Left lung (tissue), 10 donors: ENCODE measurements around the gene BACH2. TPM values are rescaled to one million over a fixed set of nuclear protein-coding genes. Genes with fewer than 3 reads are reported as not detected.

ENCODE experiments used
- ATAC-seq: fragments of 200-7000 bp; cut with Tn5 transposase; one replicate; pipeline ENCODE4 v1.9.1; 2020; ENCODE audit warnings: moderate library complexity
- DNase-seq, 4 donors: peaks; one replicate each; pipeline ENCODE4 v3.0.0-alpha.2; 2013 to 2020
- H3K27ac ChIP-seq, 2 donors: fragments of 200-600 bp; sonication (generic) in 1 of 2; one replicate each; pipeline versions ENCODE4 v1.5.0 to v1.8.0; 2020 to 2021
- H3K27me3 ChIP-seq, 2 donors: fragments of 200-600 bp; sonication (generic) in 1 of 2; one replicate each; pipeline versions ENCODE4 v1.5.0 to v1.8.0; 2020 to 2021
- H3K36me3 ChIP-seq, 2 donors: fragments of 200-600 bp; sonication (generic) in 1 of 2; one replicate each; pipeline versions ENCODE4 v1.5.0 to v1.8.0; 2020 to 2021
- H3K4me1 ChIP-seq, 2 donors: fragments of 200-600 bp; one replicate each; pipeline ENCODE4 v1.8.0; 2021
- H3K4me3 ChIP-seq, 2 donors: fragments of 200-600 bp; sonication (generic) in 1 of 2; one replicate each; pipeline versions ENCODE4 v1.5.0 to v1.8.0; 2020 to 2021; ENCODE audit warnings: mild to moderate bottlenecking in 1 of 2
- H3K9me3 ChIP-seq, 2 donors: fragments of 200-600 bp; sonication (generic) in 1 of 2; one replicate each; pipeline versions ENCODE4 v1.5.0 to v1.8.0; 2020 to 2021
- intact Hi-C, 2 donors: fragments of 100-400 bp; cut with DNase I; formaldehyde crosslinking; loops; one replicate each; pipeline versions ENCODE4 v1.11.2 to v1.14.2; 2022
- polyA plus RNA-seq, 6 donors: library from polyadenylated mRNA; unstranded; fragments of 120-200 nt; gene quantifications; one replicate each; pipeline ENCODE4 v1.2.1, GENCODE V29; 2013; ENCODE audit not compliant: insufficient read length in 6 of 6
- total RNA-seq, 2 donors: library from RNA; stranded (reverse); fragmentation: NEBNext Ultra II Directional; extraction: Animal tissue kit (Norgen Biotek cat#: 25700); gene quantifications; one replicate each; pipeline ENCODE4 v1.2.1, GENCODE V29; 2021
- TF ChIP-seq, protein P1 (sequence below), 2 donors: fragments of 200-600 bp; sonication (generic) in 1 of 2; IDR thresholded peaks; one replicate each; pipeline versions ENCODE4 v1.5.0 to v1.8.0; 2021; ENCODE audit warnings: antibody characterized with exemption in 2 of 2
- donor health status: DM: no; HTN: yes; CAD: no.
- donor health status: DM: no; HTN: no; CAD: no.

The BACH2 gene
- total and polyA plus RNA-seq, 8 donors: 3.8 to 10.6 (median 8.9) TPM

DNA sequence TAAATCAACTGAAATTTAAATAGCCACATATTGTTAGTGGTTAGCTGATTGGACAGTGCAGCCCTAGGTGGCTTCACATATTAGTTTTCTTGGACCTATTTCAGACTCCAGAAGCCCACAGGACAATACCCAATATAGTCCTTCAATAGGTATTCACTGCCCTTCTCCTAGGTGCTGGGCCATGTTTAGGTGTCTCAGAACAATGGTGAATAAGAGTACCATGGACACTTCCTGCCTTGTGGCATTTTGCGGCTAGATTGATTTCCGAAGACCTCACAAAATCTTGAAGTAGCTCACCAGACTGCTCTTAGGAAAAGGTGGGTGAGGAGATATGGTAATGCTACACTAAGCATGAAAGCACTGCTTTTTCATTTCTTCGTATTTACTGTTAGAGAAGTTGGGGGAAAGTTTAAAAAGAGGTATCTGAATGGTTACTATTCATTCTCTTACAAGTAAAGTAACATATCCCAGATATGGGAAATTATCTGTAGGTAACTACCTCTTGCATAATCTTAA lies 203.0 kb downstream of the BACH2 start:
- Histone ChIP-seq H3K36me3 (no peaks in the 10 kb centered on the region), H3K4me3 (no peak overlapping the region), H3K4me1 (peaks cover 0 to 22% of the 10 kb centered on the region in 2 donors), H3K9me3 (no peaks in the 10 kb centered on the region), H3K27me3 (no peaks in the 10 kb centered on the region), H3K27ac (no peak overlapping the region)
- ATAC-seq (no peak), DNase-seq (no peak)
- TF ChIP-seq, protein P1, sequence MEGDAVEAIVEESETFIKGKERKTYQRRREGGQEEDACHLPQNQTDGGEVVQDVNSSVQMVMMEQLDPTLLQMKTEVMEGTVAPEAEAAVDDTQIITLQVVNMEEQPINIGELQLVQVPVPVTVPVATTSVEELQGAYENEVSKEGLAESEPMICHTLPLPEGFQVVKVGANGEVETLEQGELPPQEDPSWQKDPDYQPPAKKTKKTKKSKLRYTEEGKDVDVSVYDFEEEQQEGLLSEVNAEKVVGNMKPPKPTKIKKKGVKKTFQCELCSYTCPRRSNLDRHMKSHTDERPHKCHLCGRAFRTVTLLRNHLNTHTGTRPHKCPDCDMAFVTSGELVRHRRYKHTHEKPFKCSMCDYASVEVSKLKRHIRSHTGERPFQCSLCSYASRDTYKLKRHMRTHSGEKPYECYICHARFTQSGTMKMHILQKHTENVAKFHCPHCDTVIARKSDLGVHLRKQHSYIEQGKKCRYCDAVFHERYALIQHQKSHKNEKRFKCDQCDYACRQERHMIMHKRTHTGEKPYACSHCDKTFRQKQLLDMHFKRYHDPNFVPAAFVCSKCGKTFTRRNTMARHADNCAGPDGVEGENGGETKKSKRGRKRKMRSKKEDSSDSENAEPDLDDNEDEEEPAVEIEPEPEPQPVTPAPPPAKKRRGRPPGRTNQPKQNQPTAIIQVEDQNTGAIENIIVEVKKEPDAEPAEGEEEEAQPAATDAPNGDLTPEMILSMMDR (IDR thresholded peaks at IDR 0.05): no peak
- intact Hi-C loops: no loop called here

- ATAC-seq: no peak
- H3K9me3 ChIP-seq: no peaks in the 10 kb centered on the region
- peaks cover 0 to 9% of the 10 kb centered on the region in 2 donors for H3K4me1 ChIP-seq
- H3K27ac ChIP-seq: no peak overlapping the region
- no peak overlapping the region for H3K4me3 ChIP-seq
- TF ChIP-seq, protein P1 (IDR thresholded peaks at IDR 0.05): no peak
- no peak for DNase-seq
- H3K36me3 ChIP-seq: no peaks in the 10 kb centered on the region
- intact Hi-C loops: no loop called here
- no peaks in the 10 kb centered on the region for H3K27me3 ChIP-seq
These were observed 205.8 kb downstream of the BACH2 start for GRCh38 chr6:90090866-90091265.

DNA sequence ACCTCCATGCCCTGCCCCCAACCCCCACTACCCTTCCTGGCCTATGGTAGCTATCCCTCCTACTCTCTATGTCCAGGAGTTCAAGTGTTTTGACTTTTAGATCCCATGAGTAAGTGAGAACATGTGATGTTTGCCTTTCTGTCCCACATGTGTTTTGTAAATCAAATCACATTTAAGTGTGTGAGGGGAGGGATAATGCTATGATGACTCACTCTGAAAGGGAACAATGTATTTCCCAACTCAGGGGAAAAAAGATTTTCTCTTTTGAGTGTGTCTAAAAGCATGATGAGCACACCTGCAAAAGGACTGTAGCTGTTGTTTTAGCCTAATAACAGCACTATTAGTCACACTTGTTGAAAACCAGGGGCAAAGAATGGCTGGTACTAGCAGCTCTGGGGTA lies 208.6 kb downstream of the BACH2 start:
- DNase-seq (peak in 1 of 4 donors; percentile 14), ATAC-seq (peak; percentile 85)
- TF ChIP-seq, protein P1 (IDR thresholded peaks at IDR 0.05): no peak
- no peak overlapping the region for H3K4me3 ChIP-seq
- H3K27me3 ChIP-seq: no peaks in the 10 kb centered on the region
- intact Hi-C loops: no loop called here
- no peaks in the 10 kb centered on the region for H3K36me3 ChIP-seq
- peaks cover 0 to 9% of the 10 kb centered on the region in 2 donors for H3K4me1 ChIP-seq
- H3K27ac ChIP-seq: no peak overlapping the region
- no peaks in the 10 kb centered on the region for H3K9me3 ChIP-seq

GRCh38 chr6:90087106-90087833 lies 209.4 kb downstream of the BACH2 start:
- peaks cover 0 to 9% of the 10 kb centered on the region in 2 donors for H3K4me1 ChIP-seq
- no peaks in the 10 kb centered on the region for H3K36me3 ChIP-seq
- no peak for DNase-seq
- intact Hi-C loops: no loop called here
- H3K27ac ChIP-seq: no peak overlapping the region
- ATAC-seq: no peak
- TF ChIP-seq, protein P1 (IDR thresholded peaks at IDR 0.05): no peak
- H3K4me3 ChIP-seq: no peak overlapping the region
- no peaks in the 10 kb centered on the region for H3K9me3 ChIP-seq
- H3K27me3 ChIP-seq: no peaks in the 10 kb centered on the region

- Histone ChIP-seq H3K4me1 (peaks cover 0 to 9% of the 10 kb centered on the region in 2 donors), H3K4me3 (no peak overlapping the region), H3K27ac (no peak overlapping the region), H3K9me3 (no peaks in the 10 kb centered on the region), H3K36me3 (no peaks in the 10 kb centered on the region), H3K27me3 (no peaks in the 10 kb centered on the region)
- ATAC-seq (no peak), DNase-seq (no peak)
- intact Hi-C loops: no loop called here
- TF ChIP-seq, protein P1 (IDR thresholded peaks at IDR 0.05): no peak
These were observed 210.1 kb downstream of the BACH2 start for GRCh38 chr6:90086517-90086916.
